ENCODE data around the gene CASZ1. TPM values are rescaled to one million over a fixed set of nuclear protein-coding genes. Genes with fewer than 3 reads are reported as not detected.

The CASZ1 gene
- total RNA-seq, 1 experiment from 2014 or later, result 27.8 TPM

DNA sequence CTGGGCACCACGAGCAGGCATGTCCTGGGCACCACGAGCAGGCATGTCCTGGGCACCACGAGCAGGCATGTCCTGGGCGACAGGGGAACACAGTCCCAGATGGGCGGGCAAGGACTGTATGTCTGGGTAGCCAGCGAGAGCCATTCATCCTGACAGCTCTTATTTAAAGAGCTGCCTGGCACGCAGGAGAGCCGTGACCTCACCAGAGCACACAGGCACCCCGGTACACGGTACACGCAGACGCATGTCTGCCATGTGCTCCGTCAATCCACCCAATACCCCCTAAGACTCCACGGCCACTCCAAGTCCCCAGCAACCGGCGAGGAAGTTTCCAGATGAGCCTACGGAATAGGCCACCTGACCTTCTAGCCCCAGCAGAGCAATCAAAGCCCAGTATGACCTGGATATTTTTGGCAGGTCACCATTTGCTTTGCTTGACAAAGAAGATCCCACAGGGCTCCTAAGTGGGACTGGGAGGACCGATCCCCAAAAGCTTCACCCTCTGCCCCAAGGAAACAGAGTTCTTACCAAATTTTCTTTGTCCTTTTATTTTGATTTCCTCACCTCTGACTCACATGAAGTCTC lies 51.7 kb downstream of the CASZ1 start:
- intact Hi-C loops (cut with micrococcal nuclease; ENCODE audit: unreplicated experiment) (no loop called here), in situ Hi-C loops (cut with HindIII; ENCODE audit: low pct_unique_long_range_greater_than_20kb, low sequenced_read_pairs) (no loop called here)
- no peaks in the 10 kb centered on the region for H3K4me1 ChIP-seq (ENCODE audit: control insufficient read depth, insufficient read depth, low read length)
- H3K36me3 ChIP-seq (ENCODE audit: control insufficient read depth, insufficient read depth, low read length), result no peaks in the 10 kb centered on the region
- CTCF ChIA-PET, result no interaction called here
- no TSS peak for BruUV-seq (replicated peaks)
- no peaks in the 10 kb centered on the region for H3K9me3 ChIP-seq (ENCODE audit: control insufficient read depth, insufficient read depth, low read depth, low read length)
- H3K27ac ChIP-seq (ENCODE audit: low read length), result no peak overlapping the region
- DNase-seq (ENCODE audit: low read depth, low spot score), result no peak
- no peaks in the 10 kb centered on the region for H3K27me3 ChIP-seq (ENCODE audit: control insufficient read depth, insufficient read depth, low read length)
- POLR2A ChIA-PET, result no interaction called here
- no peak for TF ChIP-seq REST (IDR thresholded peaks at IDR 0.05; ENCODE audit: insufficient read depth in 1 of 2, low read depth in 2 of 2, low read length in 1 of 2)
- no peak for TF ChIP-seq CTCF (IDR thresholded peaks at IDR 0.05)
- no peak for TF ChIP-seq TCF7L2 (IDR thresholded peaks at IDR 0.05; ENCODE audit: low read depth, low read length)
- no peak for TF ChIP-seq SIN3A (IDR thresholded peaks at IDR 0.05; ENCODE audit: borderline replicate concordance, insufficient read depth, low read depth, low read length)
- no peak for TF ChIP-seq POLR2AphosphoS5 (IDR thresholded peaks at IDR 0.05; ENCODE audit: low read depth, low read length)
- no peak for ATAC-seq
- H3K4me3 ChIP-seq (ENCODE audit: low read depth in 2 of 2, low read length in 2 of 2), result no peak overlapping the region

- no TSS peak for BruUV-seq (replicated peaks)
- ChIA-PET POLR2A (no interaction called here), CTCF (no interaction called here)
- DNase-seq (ENCODE audit: low read depth, low spot score) (no peak), ATAC-seq (no peak)
- Histone ChIP-seq H3K36me3 (ENCODE audit: control insufficient read depth, insufficient read depth, low read length) (no peaks in the 10 kb centered on the region), H3K4me3 (ENCODE audit: low read depth in 2 of 2, low read length in 2 of 2) (no peak overlapping the region), H3K9me3 (ENCODE audit: control insufficient read depth, insufficient read depth, low read depth, low read length) (no peaks in the 10 kb centered on the region), H3K4me1 (ENCODE audit: control insufficient read depth, insufficient read depth, low read length) (no peaks in the 10 kb centered on the region), H3K27me3 (ENCODE audit: control insufficient read depth, insufficient read depth, low read length) (no peaks in the 10 kb centered on the region), H3K27ac (ENCODE audit: low read length) (no peak overlapping the region)
- intact Hi-C loops (cut with micrococcal nuclease; ENCODE audit: unreplicated experiment) (no loop called here), in situ Hi-C loops (cut with HindIII; ENCODE audit: low pct_unique_long_range_greater_than_20kb, low sequenced_read_pairs) (no loop called here)
- TF ChIP-seq REST (IDR thresholded peaks at IDR 0.05; ENCODE audit: insufficient read depth in 1 of 2, low read depth in 2 of 2, low read length in 1 of 2), result no peak
- no peak for TF ChIP-seq CTCF (IDR thresholded peaks at IDR 0.05)
- TF ChIP-seq POLR2AphosphoS5 (IDR thresholded peaks at IDR 0.05; ENCODE audit: low read depth, low read length), result no peak
- no peak for TF ChIP-seq SIN3A (IDR thresholded peaks at IDR 0.05; ENCODE audit: borderline replicate concordance, insufficient read depth, low read depth, low read length)
- TF ChIP-seq TCF7L2 (IDR thresholded peaks at IDR 0.05; ENCODE audit: low read depth, low read length), result no peak
Measured at GRCh38 chr1:10744029-10744428, 52.4 kb downstream of the CASZ1 start.

Data from Panc1 (cell line).